Parathyroid adenoma (tissue), 2 donors: ENCODE measurements around the gene LRBA.

Experiments used
- H2AFZ ChIP-seq: fragments of 300-600 bp; sonication (generic); one replicate; pipeline ENCODE4 v1.7.0; 2017; ENCODE audit warnings: antibody characterized with exemption, mild to moderate bottlenecking
- H3K27ac ChIP-seq: fragments of 300-600 bp; sonication (generic); one replicate; pipeline ENCODE4 v1.7.0; 2017
- H3K27me3 ChIP-seq: fragments of 300-600 bp; sonication (generic); one replicate; pipeline ENCODE4 v1.7.0; 2017; ENCODE audit warnings: low read length; ENCODE audit not compliant: control insufficient read depth, insufficient read depth
- H3K36me3 ChIP-seq: fragments of 300-600 bp; sonication (generic); one replicate; pipeline ENCODE4 v1.7.0; 2017; ENCODE audit warnings: low read length; ENCODE audit not compliant: control insufficient read depth, insufficient read depth
- H3K4me1 ChIP-seq: fragments of 300-600 bp; sonication (generic); one replicate; pipeline ENCODE4 v1.7.0; 2017; ENCODE audit warnings: control low read depth
- H3K4me2 ChIP-seq: fragments of 300-600 bp; sonication (generic); one replicate; pipeline ENCODE4 v1.7.0; 2017; ENCODE audit warnings: low read length
- H3K4me3 ChIP-seq: fragments of 300-600 bp; sonication (generic); one replicate; pipeline ENCODE4 v1.7.0; 2017; ENCODE audit warnings: low read depth, low read length
- H3K79me2 ChIP-seq: fragments of 300-600 bp; sonication (generic); one replicate; pipeline ENCODE4 v1.7.0; 2017; ENCODE audit warnings: control low read depth
- H3K9ac ChIP-seq: fragments of 300-600 bp; sonication (generic); one replicate; pipeline ENCODE4 v1.7.0; 2017; ENCODE audit warnings: mild to moderate bottlenecking
- H3K9me3 ChIP-seq: fragments of 300-600 bp; sonication (generic); one replicate; pipeline ENCODE4 v1.7.0; 2017; ENCODE audit warnings: low read length; ENCODE audit not compliant: control insufficient read depth
- CTCF ChIP-seq: fragments of 300-600 bp; sonication (generic); IDR thresholded peaks from one replicate; pipeline ENCODE4 v1.7.0; 2017; ENCODE audit warnings: antibody characterized with exemption, mild to moderate bottlenecking
- donor health status: primary hyperparathyroidism.

Gene LRBA

GRCh38 chr4:150310159-150310895, 704.8 kb downstream of the LRBA start:
- no peak overlapping the region for H3K4me2 ChIP-seq
- H3K27me3 ChIP-seq: no peaks in the 10 kb centered on the region
- no peak for TF ChIP-seq CTCF
- no peak overlapping the region for H3K27ac ChIP-seq
- H3K9me3 ChIP-seq: no peaks in the 10 kb centered on the region
- H3K4me3 ChIP-seq: no peak overlapping the region
- no peaks in the 10 kb centered on the region for H3K36me3 ChIP-seq
- H2AFZ ChIP-seq: no peak overlapping the region
- H3K9ac ChIP-seq: no peak overlapping the region
- no peaks in the 10 kb centered on the region for H3K79me2 ChIP-seq
- peaks cover 3% of the 10 kb centered on the region for H3K4me1 ChIP-seq

DNA sequence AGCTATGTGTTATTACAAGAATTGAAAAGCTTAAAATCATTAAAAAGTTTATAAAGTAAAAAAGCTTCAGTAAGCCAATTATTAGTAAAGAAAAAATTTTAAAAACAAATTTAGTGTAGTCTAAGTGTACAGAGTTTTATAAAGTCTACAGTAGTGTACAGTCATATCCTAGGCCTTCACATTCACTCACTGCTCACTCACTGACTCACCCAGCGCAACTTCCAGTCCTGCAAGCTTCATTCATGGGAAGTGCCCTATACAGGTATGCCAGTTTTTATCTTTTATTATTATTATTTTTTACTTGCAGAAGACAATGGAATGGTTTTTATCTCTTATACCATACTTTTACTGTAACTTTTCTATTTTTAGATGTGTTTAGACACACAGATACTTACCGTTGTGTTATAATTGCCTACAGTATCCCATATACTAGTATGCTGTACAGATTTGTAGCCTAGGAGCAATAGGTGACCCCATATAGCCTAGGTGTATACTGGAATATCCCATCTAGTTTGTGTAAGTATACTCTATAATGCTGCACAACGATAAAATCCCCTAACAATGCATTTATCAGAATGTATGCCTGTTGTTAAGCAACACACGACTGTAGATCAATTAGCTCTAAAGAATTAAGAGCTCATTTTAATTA, 706.1 kb downstream of the LRBA start:
- TF ChIP-seq CTCF: no peak
- Histone ChIP-seq H3K4me3 (no peak overlapping the region), H3K27ac (no peak overlapping the region), H2AFZ (no peak overlapping the region), H3K27me3 (no peaks in the 10 kb centered on the region), H3K4me2 (no peak overlapping the region), H3K79me2 (no peaks in the 10 kb centered on the region), H3K4me1 (peaks cover 3% of the 10 kb centered on the region), H3K36me3 (no peaks in the 10 kb centered on the region), H3K9me3 (no peaks in the 10 kb centered on the region), H3K9ac (no peak overlapping the region)

GRCh38 chr4:150306719-150307118, 708.4 kb downstream of the LRBA start:
- Histone ChIP-seq H3K79me2 (no peaks in the 10 kb centered on the region), H3K9me3 (no peaks in the 10 kb centered on the region), H2AFZ (no peak overlapping the region), H3K27me3 (no peaks in the 10 kb centered on the region), H3K36me3 (no peaks in the 10 kb centered on the region), H3K27ac (no peak overlapping the region), H3K4me2 (no peak overlapping the region), H3K4me3 (no peak overlapping the region), H3K4me1 (peaks cover 3% of the 10 kb centered on the region), H3K9ac (no peak overlapping the region)
- TF ChIP-seq CTCF: no peak

- Histone ChIP-seq H2AFZ (no peak overlapping the region), H3K27ac (no peak overlapping the region), H3K36me3 (no peaks in the 10 kb centered on the region), H3K4me1 (peaks cover 3% of the 10 kb centered on the region), H3K9ac (no peak overlapping the region), H3K9me3 (no peaks in the 10 kb centered on the region), H3K4me2 (no peak overlapping the region), H3K79me2 (no peaks in the 10 kb centered on the region), H3K27me3 (no peaks in the 10 kb centered on the region), H3K4me3 (no peak overlapping the region)
- no peak for TF ChIP-seq CTCF
These were observed 709.1 kb downstream of the LRBA start for GRCh38 chr4:150305995-150306394.
